KOPT-K1 (cell line): Measurements from ENCODE around the gene SORBS1.

ENCODE experiments used
- H3K27ac ChIP-seq: fragments of 200-600 bp; sonication (generic); 2 replicates; pipeline ENCODE4 v1.5.1; 2016; ENCODE audit warnings: antibody characterized with exemption, mild to moderate bottlenecking, low read depth, low read length; ENCODE audit not compliant: poor library complexity, severe bottlenecking
- H3K36me3 ChIP-seq: fragments of 200-600 bp; sonication (generic); 2 replicates; pipeline ENCODE4 v1.5.1; 2017; ENCODE audit warnings: antibody characterized with exemption, mild to moderate bottlenecking, low read length, moderate library complexity; ENCODE audit not compliant: insufficient read depth
- H3K9me3 ChIP-seq: fragments of 200-600 bp; sonication (generic); 2 replicates; pipeline ENCODE4 v1.5.1; 2017; ENCODE audit warnings: antibody characterized with exemption, low read length, mild to moderate bottlenecking; ENCODE audit not compliant: insufficient read depth, poor library complexity, severe bottlenecking

The SORBS1 gene

GRCh38 chr10:95556994-95557767, 4.0 kb downstream of the SORBS1 start:
- no peak overlapping the region for H3K27ac ChIP-seq
- no peaks in the 10 kb centered on the region for H3K9me3 ChIP-seq
- no peaks in the 10 kb centered on the region for H3K36me3 ChIP-seq

GRCh38 chr10:95553674-95554073, 7.5 kb downstream of the SORBS1 start:
- Histone ChIP-seq H3K27ac (no peak overlapping the region), H3K36me3 (no peaks in the 10 kb centered on the region), H3K9me3 (no peaks in the 10 kb centered on the region)

GRCh38 chr10:95552679-95553342, 8.4 kb downstream of the SORBS1 start:
- H3K9me3 ChIP-seq: no peaks in the 10 kb centered on the region
- no peak overlapping the region for H3K27ac ChIP-seq
- H3K36me3 ChIP-seq: no peaks in the 10 kb centered on the region

GRCh38 chr10:95550073-95550672, 11.0 kb downstream of the SORBS1 start:
- Histone ChIP-seq H3K27ac (no peak overlapping the region), H3K36me3 (no peaks in the 10 kb centered on the region), H3K9me3 (no peaks in the 10 kb centered on the region)

- no peaks in the 10 kb centered on the region for H3K36me3 ChIP-seq
- H3K9me3 ChIP-seq: no peaks in the 10 kb centered on the region
- no peak overlapping the region for H3K27ac ChIP-seq
These were observed 13.3 kb downstream of the SORBS1 start for GRCh38 chr10:95547791-95548435.

- Histone ChIP-seq H3K9me3 (no peaks in the 10 kb centered on the region), H3K27ac (no peak overlapping the region), H3K36me3 (no peaks in the 10 kb centered on the region)
These were observed 14.0 kb downstream of the SORBS1 start for GRCh38 chr10:95547197-95547596.

- Histone ChIP-seq H3K27ac (no peak overlapping the region), H3K36me3 (no peaks in the 10 kb centered on the region), H3K9me3 (no peaks in the 10 kb centered on the region)
These were observed 15.2 kb downstream of the SORBS1 start for GRCh38 chr10:95545981-95546380.

GRCh38 chr10:95544783-95545500, 16.2 kb downstream of the SORBS1 start:
- Histone ChIP-seq H3K27ac (no peak overlapping the region), H3K9me3 (no peaks in the 10 kb centered on the region), H3K36me3 (no peaks in the 10 kb centered on the region)

- Histone ChIP-seq H3K36me3 (no peaks in the 10 kb centered on the region), H3K27ac (no peak overlapping the region), H3K9me3 (no peaks in the 10 kb centered on the region)
These were observed 17.7 kb downstream of the SORBS1 start for GRCh38 chr10:95543459-95543858.

- no peaks in the 10 kb centered on the region for H3K36me3 ChIP-seq
- no peak overlapping the region for H3K27ac ChIP-seq
- H3K9me3 ChIP-seq: no peaks in the 10 kb centered on the region
These were observed 18.4 kb downstream of the SORBS1 start for GRCh38 chr10:95542761-95543160.

GRCh38 chr10:95542330-95542729, 18.8 kb downstream of the SORBS1 start:
- Histone ChIP-seq H3K9me3 (no peaks in the 10 kb centered on the region), H3K27ac (no peak overlapping the region), H3K36me3 (no peaks in the 10 kb centered on the region)

- H3K36me3 ChIP-seq: no peaks in the 10 kb centered on the region
- no peaks in the 10 kb centered on the region for H3K9me3 ChIP-seq
- no peak overlapping the region for H3K27ac ChIP-seq
These were observed 20.6 kb downstream of the SORBS1 start for GRCh38 chr10:95540514-95541052.

GRCh38 chr10:95539560-95540284, 21.4 kb downstream of the SORBS1 start:
- Histone ChIP-seq H3K36me3 (no peaks in the 10 kb centered on the region), H3K27ac (no peak overlapping the region), H3K9me3 (no peaks in the 10 kb centered on the region)

- Histone ChIP-seq H3K36me3 (no peaks in the 10 kb centered on the region), H3K27ac (no peak overlapping the region), H3K9me3 (no peaks in the 10 kb centered on the region)
These were observed 22.8 kb downstream of the SORBS1 start for GRCh38 chr10:95538412-95538811.
